LNCaP clone FGC (cell line): Measurements from ENCODE around the gene C11orf97.
"Not testable (repeated sequence)": the region's sequence is repeated elsewhere in the genome, so short reads cannot be mapped to it uniquely, and the experiment has no call there.

Experiments
- DNase-seq: peaks from one replicate; pipeline ENCODE4 v3.0.0-alpha.2; 2011; ENCODE audit warnings: low read depth
- H3K4me3 ChIP-seq: 2 replicates; pipeline ENCODE4 v1.5.1; 2011; ENCODE audit warnings: mild to moderate bottlenecking, low read depth, low read length, control low read depth
- TF ChIP-seq, protein P1 (sequence below): IDR thresholded peaks from 2 replicates; pipeline ENCODE4 v1.5.1; 2012; ENCODE audit warnings: mild to moderate bottlenecking; ENCODE audit not compliant: control insufficient read depth, insufficient read depth; ENCODE audit errors: extremely low read depth

Gene C11orf97

GRCh38 chr11:94546162-94546470, 33.9 kb downstream of the C11orf97 start:
- H3K4me3 ChIP-seq, result no peak overlapping the region

GRCh38 chr11:94546886-94547285, 34.6 kb downstream of the C11orf97 start:
- TF ChIP-seq, protein P1, sequence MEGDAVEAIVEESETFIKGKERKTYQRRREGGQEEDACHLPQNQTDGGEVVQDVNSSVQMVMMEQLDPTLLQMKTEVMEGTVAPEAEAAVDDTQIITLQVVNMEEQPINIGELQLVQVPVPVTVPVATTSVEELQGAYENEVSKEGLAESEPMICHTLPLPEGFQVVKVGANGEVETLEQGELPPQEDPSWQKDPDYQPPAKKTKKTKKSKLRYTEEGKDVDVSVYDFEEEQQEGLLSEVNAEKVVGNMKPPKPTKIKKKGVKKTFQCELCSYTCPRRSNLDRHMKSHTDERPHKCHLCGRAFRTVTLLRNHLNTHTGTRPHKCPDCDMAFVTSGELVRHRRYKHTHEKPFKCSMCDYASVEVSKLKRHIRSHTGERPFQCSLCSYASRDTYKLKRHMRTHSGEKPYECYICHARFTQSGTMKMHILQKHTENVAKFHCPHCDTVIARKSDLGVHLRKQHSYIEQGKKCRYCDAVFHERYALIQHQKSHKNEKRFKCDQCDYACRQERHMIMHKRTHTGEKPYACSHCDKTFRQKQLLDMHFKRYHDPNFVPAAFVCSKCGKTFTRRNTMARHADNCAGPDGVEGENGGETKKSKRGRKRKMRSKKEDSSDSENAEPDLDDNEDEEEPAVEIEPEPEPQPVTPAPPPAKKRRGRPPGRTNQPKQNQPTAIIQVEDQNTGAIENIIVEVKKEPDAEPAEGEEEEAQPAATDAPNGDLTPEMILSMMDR, result no peak
- no peak for DNase-seq
- no peak overlapping the region for H3K4me3 ChIP-seq

More at GRCh38 chr11:94546162-94546470, 33.9 kb downstream of the C11orf97 start:
- no peak for DNase-seq
- TF ChIP-seq, protein P1, result no peak

- TF ChIP-seq, protein P1, result no peak
- H3K4me3 ChIP-seq, result no peak overlapping the region
- DNase-seq, result no peak
These were observed 36.9 kb downstream of the C11orf97 start for GRCh38 chr11:94549146-94549545.

DNA sequence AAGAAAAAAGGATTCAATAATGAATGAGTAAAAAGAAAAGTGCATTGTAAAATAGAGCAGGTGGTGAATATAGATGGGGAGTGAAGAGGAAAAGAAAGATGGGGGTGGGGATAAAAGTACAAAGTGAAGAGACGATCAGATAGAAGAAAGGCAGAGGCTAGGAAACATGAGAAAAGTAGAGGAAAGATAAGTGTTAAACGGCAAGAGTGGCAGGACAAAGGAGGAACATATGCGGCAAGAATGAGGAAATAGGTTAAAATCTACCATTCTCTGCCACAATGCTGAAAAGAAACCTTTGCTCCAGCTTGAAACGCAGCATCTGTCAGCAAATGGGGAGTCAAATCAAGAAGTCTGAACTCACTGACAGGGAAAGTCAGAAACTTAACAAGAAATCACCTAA, 38.3 kb downstream of the C11orf97 start:
- TF ChIP-seq, protein P1, result no peak
- no peak overlapping the region for H3K4me3 ChIP-seq
- DNase-seq, result no peak

DNA sequence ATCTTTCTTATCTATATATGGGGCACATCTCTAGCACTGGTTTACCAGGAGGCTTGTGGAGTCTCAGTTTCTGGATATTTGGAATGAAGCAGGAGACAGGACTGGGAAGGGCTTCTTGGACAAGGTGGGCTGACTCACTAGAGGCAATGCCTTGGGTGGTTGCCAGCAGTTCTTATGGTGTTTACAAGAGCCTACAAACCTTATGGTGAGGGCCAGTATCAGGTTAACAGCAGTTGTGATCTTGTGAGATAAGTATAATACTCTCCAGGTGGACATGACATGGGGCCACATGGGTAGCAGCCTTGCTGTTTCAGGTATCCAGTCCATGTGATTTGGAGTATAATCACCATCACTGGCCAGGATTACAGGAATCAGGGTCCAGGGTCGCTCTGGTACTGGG, 41.7 kb downstream of the C11orf97 start:
- no peak for DNase-seq

DNA sequence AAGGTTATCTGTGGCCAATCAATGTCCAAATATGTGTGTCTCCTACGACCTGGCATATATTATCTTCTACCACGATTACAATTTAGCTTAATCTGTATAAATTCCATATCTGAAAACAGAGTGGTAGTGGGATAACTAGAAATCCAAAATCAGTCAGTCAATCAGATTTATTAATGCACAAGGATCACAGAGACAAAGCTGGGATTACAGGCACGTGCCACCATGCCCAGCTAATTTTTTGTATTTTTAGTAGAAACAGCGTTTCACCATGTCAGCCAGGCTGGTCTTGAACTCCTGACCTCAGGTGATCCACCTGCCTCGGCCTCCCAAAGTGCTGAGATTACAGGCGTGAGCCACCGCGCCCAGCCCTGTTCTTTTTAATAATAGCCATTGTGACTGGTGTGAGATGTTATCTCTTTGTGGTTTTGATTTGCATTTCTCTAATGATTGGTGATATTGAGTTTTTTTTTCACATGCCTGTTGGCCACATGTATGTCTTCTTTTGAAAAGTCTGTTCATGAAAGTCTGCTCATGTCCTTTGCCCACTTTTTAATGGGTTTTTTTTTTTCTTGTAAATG, 43.6 kb downstream of the C11orf97 start:
- H3K4me3 ChIP-seq, DNase-seq: not testable (repeated sequence)

More for the DNA sequence above, 41.7 kb downstream of the C11orf97 start:
- no peak overlapping the region for H3K4me3 ChIP-seq
- TF ChIP-seq, protein P1, result no peak

- DNase-seq, result no peak
- TF ChIP-seq, protein P1, result no peak
- H3K4me3 ChIP-seq, result no peak overlapping the region
These were observed 45.2 kb downstream of the C11orf97 start for GRCh38 chr11:94557421-94557820.
